GM12891 (cell line): Measurements from ENCODE around the gene WDR20.
"Not testable (repeated sequence)": the region's sequence is repeated elsewhere in the genome, so short reads cannot be mapped to it uniquely, and the experiment has no call there.

Experiments used
- POLR2A ChIP-seq: IDR thresholded peaks from 2 replicates; pipeline ENCODE4 v1.6.1; 2011; ENCODE audit warnings: low read depth, low read length, control low read depth
- POU2F2 ChIP-seq: IDR thresholded peaks from 2 replicates; pipeline ENCODE4 v1.6.1; 2011; ENCODE audit warnings: low read depth, mild to moderate bottlenecking, control low read depth, low read length, moderate library complexity
- SPI1 ChIP-seq: IDR thresholded peaks from 2 replicates; pipeline ENCODE4 v1.6.1; 2011; ENCODE audit warnings: low read depth, low read length, control low read depth

DNA sequence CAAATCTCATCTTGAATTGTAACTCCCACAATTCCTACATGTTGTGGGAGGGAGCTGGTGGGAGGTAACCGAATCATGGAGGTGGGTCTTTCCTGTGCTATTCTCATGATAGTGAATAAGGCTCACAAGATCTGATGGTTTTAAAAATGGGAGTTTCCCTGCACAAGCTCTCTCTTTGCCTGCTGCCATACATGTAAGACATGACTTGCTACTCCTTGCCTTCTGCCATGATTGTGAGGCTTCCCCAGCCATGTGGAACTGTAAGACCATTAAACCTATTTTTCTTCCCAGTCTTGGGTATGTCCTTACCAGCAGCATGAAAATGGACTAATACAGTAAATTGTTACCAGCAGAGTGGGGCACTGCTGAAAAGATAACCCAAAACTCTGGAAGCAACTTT is 30.4 kb upstream of the WDR20 start:
- not testable (repeated sequence) for TF ChIP-seq SPI1, POLR2A, POU2F2
